H9 (cell line): ENCODE data around the gene SCP2. TPM values are rescaled to one million over a fixed set of nuclear protein-coding genes. Genes with fewer than 3 reads are reported as not detected.
"Not testable (repeated sequence)": the region's sequence is repeated elsewhere in the genome, so short reads cannot be mapped to it uniquely, and the experiment has no call there.

ENCODE experiments used
- DNase-seq: peaks from one replicate; pipeline ENCODE4 v3.0.0-alpha.2; 2017
- H2AFZ ChIP-seq: one replicate; pipeline ENCODE4 v1.6.1; 2013; ENCODE audit warnings: mild to moderate bottlenecking, low read length, control low read depth, moderate library complexity
- H2AK5ac ChIP-seq: 2 replicates; pipeline ENCODE4 v1.6.1; 2013; ENCODE audit warnings: low read length, control low read depth, mixed read lengths; ENCODE audit not compliant: insufficient read length
- H2BK120ac ChIP-seq: one replicate; pipeline ENCODE4 v1.6.1; 2013; ENCODE audit warnings: low read depth, mild to moderate bottlenecking, low read length, control low read depth, inconsistent platforms; ENCODE audit not compliant: poor library complexity, severe bottlenecking
- H2BK12ac ChIP-seq: 2 replicates; pipeline ENCODE4 v1.6.1; 2013; ENCODE audit warnings: low read length, control low read depth, mixed read lengths, low read depth; ENCODE audit not compliant: insufficient read length
- H2BK15ac ChIP-seq: 2 replicates; pipeline ENCODE4 v1.6.1; 2013; ENCODE audit warnings: low read depth, low read length, control low read depth
- H2BK20ac ChIP-seq: one replicate; pipeline ENCODE4 v1.6.1; 2013; ENCODE audit warnings: low read depth, mild to moderate bottlenecking, low read length, control low read depth, inconsistent platforms; ENCODE audit not compliant: poor library complexity, severe bottlenecking
- H2BK5ac ChIP-seq: 2 replicates; pipeline ENCODE4 v1.6.1; 2013; ENCODE audit warnings: low read length, control low read depth, mixed read lengths; ENCODE audit not compliant: insufficient read length
- H3K14ac ChIP-seq: 2 replicates; pipeline ENCODE4 v1.6.1; 2013; ENCODE audit warnings: low read length, control low read depth; ENCODE audit not compliant: insufficient read depth
- H3K18ac ChIP-seq: 2 replicates; pipeline ENCODE4 v1.6.1; 2013; ENCODE audit warnings: low read depth, mild to moderate bottlenecking, mixed read lengths, low read length, control low read depth; ENCODE audit not compliant: insufficient read length
- H3K23ac ChIP-seq: 2 replicates; pipeline ENCODE4 v1.6.1; 2013; ENCODE audit warnings: low read length, control low read depth, mixed read lengths, low read depth; ENCODE audit not compliant: insufficient read length
- H3K23me2 ChIP-seq: 2 replicates; pipeline ENCODE4 v1.6.1; 2013; ENCODE audit warnings: low read depth, mild to moderate bottlenecking, mixed read lengths, low read length, control low read depth; ENCODE audit not compliant: insufficient read length, poor library complexity, severe bottlenecking
- H3K27ac ChIP-seq: 2 replicates; pipeline ENCODE4 v1.5.1; 2013; ENCODE audit warnings: low read length, control low read depth, mixed read lengths, low read depth; ENCODE audit not compliant: insufficient read length
- H3K27me3 ChIP-seq: 2 replicates; pipeline ENCODE4 v1.6.1; 2013; ENCODE audit warnings: low read length, control low read depth, inconsistent platforms; ENCODE audit not compliant: insufficient read depth
- H3K4ac ChIP-seq: 2 replicates; pipeline ENCODE4 v1.6.1; 2013; ENCODE audit warnings: low read depth, mild to moderate bottlenecking, control low read depth, inconsistent platforms, low read length, moderate library complexity
- H3K4me1 ChIP-seq: 2 replicates; pipeline ENCODE4 v1.6.1; 2013; ENCODE audit warnings: low read length, control low read depth, inconsistent platforms; ENCODE audit not compliant: insufficient read depth
- H3K4me2 ChIP-seq: 2 replicates; pipeline ENCODE4 v1.6.1; 2013; ENCODE audit warnings: low read length, control low read depth, mixed read lengths; ENCODE audit not compliant: insufficient read length, insufficient read depth
- H3K56ac ChIP-seq: 2 replicates; pipeline ENCODE4 v1.6.1; 2013; ENCODE audit warnings: low read depth, mild to moderate bottlenecking, mixed read lengths, low read length, control low read depth; ENCODE audit not compliant: insufficient read length
- H3K79me1 ChIP-seq: 2 replicates; pipeline ENCODE4 v1.6.1; 2013; ENCODE audit warnings: low read depth, mild to moderate bottlenecking, moderate library complexity, low read length, control low read depth, inconsistent platforms; ENCODE audit not compliant: insufficient read depth, poor library complexity, severe bottlenecking
- H3K79me2 ChIP-seq: 2 replicates; pipeline ENCODE4 v1.6.1; 2013; ENCODE audit warnings: low read length, control low read depth, inconsistent platforms; ENCODE audit not compliant: insufficient read depth
- H3K9ac ChIP-seq: 2 replicates; pipeline ENCODE4 v1.6.1; 2013; ENCODE audit warnings: low read length, control low read depth, mixed read lengths; ENCODE audit not compliant: insufficient read length; ENCODE audit errors: extremely low read depth
- H3K9me3 ChIP-seq: one replicate; pipeline ENCODE4 v1.6.1; 2013; ENCODE audit warnings: low read depth, low read length, inconsistent platforms; ENCODE audit not compliant: control insufficient read depth
- H3T11ph ChIP-seq: one replicate; pipeline ENCODE4 v1.6.1; 2013; ENCODE audit warnings: mild to moderate bottlenecking, low read length, control low read depth, inconsistent platforms
- H4K20me1 ChIP-seq: one replicate; pipeline ENCODE4 v1.6.1; 2013; ENCODE audit not compliant: control insufficient read depth, insufficient read length, insufficient read depth
- H4K5ac ChIP-seq: 2 replicates; pipeline ENCODE4 v1.6.1; 2013; ENCODE audit warnings: low read depth, mild to moderate bottlenecking, mixed read lengths, low read length, control low read depth; ENCODE audit not compliant: insufficient read length
- H4K8ac ChIP-seq: replicated peaks from 2 replicates; pipeline ENCODE4 v1.6.1; 2013; ENCODE audit warnings: low read length, control low read depth, mixed read lengths, low read depth; ENCODE audit not compliant: insufficient read length
- H4K91ac ChIP-seq: 2 replicates; pipeline ENCODE4 v1.6.1; 2013; ENCODE audit warnings: low read depth, mild to moderate bottlenecking, moderate library complexity, mixed read lengths, low read length, control low read depth; ENCODE audit not compliant: insufficient read length
- H3K27ac Mint-ChIP-seq, 3 experiments: 2 replicates in 2 of 3; 3 replicates in 1 of 3; pipeline ENCODE4 v1.8.0; 2020 to 2021; ENCODE audit warnings: mixed read lengths in 3 of 3, mild to moderate bottlenecking in 1 of 3, moderate library complexity in 1 of 3
- H3K27me3 Mint-ChIP-seq: 2 replicates; pipeline ENCODE4 v1.8.0; 2021; ENCODE audit warnings: low read depth, mild to moderate bottlenecking, moderate library complexity, mixed read lengths
- H3K36me3 Mint-ChIP-seq, 3 experiments: 2 replicates in 2 of 3; 3 replicates in 1 of 3; pipeline ENCODE4 v1.8.0; 2020 to 2021; ENCODE audit warnings: low read depth in 3 of 3, mixed read lengths in 3 of 3; ENCODE audit not compliant: insufficient read depth in 1 of 3
- H3K4me1 Mint-ChIP-seq, 2 experiments: 2 replicates each; pipeline ENCODE4 v1.8.0; 2020; ENCODE audit warnings: mixed read lengths in 2 of 2
- H3K4me3 Mint-ChIP-seq, 2 experiments: 2 replicates in 1 of 2; 3 replicates in 1 of 2; pipeline ENCODE4 v1.8.0; 2020 to 2021; ENCODE audit warnings: mild to moderate bottlenecking in 2 of 2, mixed read lengths in 2 of 2, moderate library complexity in 1 of 2
- H3K9me3 Mint-ChIP-seq, 2 experiments: 2 replicates in 1 of 2; 3 replicates in 1 of 2; pipeline ENCODE4 v1.8.0; 2020; ENCODE audit warnings: mild to moderate bottlenecking in 2 of 2, mixed read lengths in 2 of 2, moderate library complexity in 1 of 2
- CTCF ChIP-seq: fragments of 200-600 bp; sonication (generic); conservative IDR thresholded peaks from 3 replicates; pipeline ENCODE4 v1.8.0; 2021; ENCODE audit warnings: antibody characterized with exemption, mild to moderate bottlenecking
- WGBS: extraction: QIAGEN DNeasy Blood & Tissue Kit; methylation state at CpG from one replicate; pipeline ENCODE4 v1.1.7; 2013; ENCODE audit warnings: missing lambda C conversion rate, low lambda C conversion rate, mixed read lengths; ENCODE audit not compliant: insufficient read length; ENCODE audit errors: extremely low coverage; 5-methylcytosine and 5-hydroxymethylcytosine counted together
- total RNA-seq: library from RNA; stranded (reverse); gene quantifications from 2 replicates; pipeline ENCODE4 v1.2.1, GENCODE V29; 2021

Gene SCP2
- total RNA-seq, 1 experiment from 2014 or later = 48.8 TPM

GRCh38 chr1:52947490-52947889 lies 20.4 kb downstream of the SCP2 start:
- no peak overlapping the region for H2BK20ac ChIP-seq
- H2BK120ac ChIP-seq = no peak overlapping the region
- no peak overlapping the region for H3K56ac ChIP-seq
- H3K23ac ChIP-seq = no peak overlapping the region
- Mint-ChIP-seq H3K9me3 (no peaks in the 10 kb centered on the region; a peak in 1 of 5 replicates), H3K27me3 (no peaks in the 10 kb centered on the region), H3K4me1 (peaks cover 0 to 3% of the 10 kb centered on the region in 2 experiments; a peak in 1 of 4 replicates), H3K4me3 (no peak overlapping the region), H3K36me3 (no peaks in the 10 kb centered on the region), H3K27ac (no peak overlapping the region)
- no peak overlapping the region for H4K5ac ChIP-seq
- no peak overlapping the region for H2AFZ ChIP-seq
- TF ChIP-seq CTCF = no peak
- H3K4me2 ChIP-seq = no peak overlapping the region
- no peak overlapping the region for H4K91ac ChIP-seq
- H2BK5ac ChIP-seq = no peak overlapping the region
- H3K14ac ChIP-seq = no peak overlapping the region
- no peak for DNase-seq
- no peak overlapping the region for H3K18ac ChIP-seq
- no peak overlapping the region for H2BK12ac ChIP-seq
- no peak overlapping the region for H3K27ac ChIP-seq
- H3K79me1 ChIP-seq = no peaks in the 10 kb centered on the region
- H3K9ac ChIP-seq = no peak overlapping the region
- H2BK15ac ChIP-seq = no peak overlapping the region
- H3K27me3 ChIP-seq = no peaks in the 10 kb centered on the region
- no peaks in the 10 kb centered on the region for H3K9me3 ChIP-seq
- H2AK5ac ChIP-seq = no peak overlapping the region
- WGBS = no CpG with 5 or more reads among the region's 1 CpG
- no peaks in the 10 kb centered on the region for H4K20me1 ChIP-seq
- H3K4ac ChIP-seq = no peak overlapping the region
- no peaks in the 10 kb centered on the region for H3K79me2 ChIP-seq
- no peak overlapping the region for H4K8ac ChIP-seq
- H3K4me1 ChIP-seq = no peaks in the 10 kb centered on the region
- no peaks in the 10 kb centered on the region for H3K23me2 ChIP-seq
- H3T11ph ChIP-seq = no peak overlapping the region

GRCh38 chr1:52949602-52950001 lies 22.5 kb downstream of the SCP2 start:
- H3K18ac ChIP-seq, H2AFZ ChIP-seq, H3K23ac ChIP-seq, H3K4ac ChIP-seq, H4K5ac ChIP-seq, H4K8ac ChIP-seq, H2AK5ac ChIP-seq, H3K56ac ChIP-seq, H3K27ac ChIP-seq, H3K27ac Mint-ChIP-seq, H2BK12ac ChIP-seq, H2BK15ac ChIP-seq, H3K79me2 ChIP-seq, H2BK20ac ChIP-seq, H3K4me3 Mint-ChIP-seq, H3K4me1 ChIP-seq, H3K27me3 ChIP-seq, H2BK5ac ChIP-seq, H3T11ph ChIP-seq, H3K36me3 Mint-ChIP-seq, H3K23me2 ChIP-seq, H3K14ac ChIP-seq, H2BK120ac ChIP-seq, H3K9ac ChIP-seq, H3K27me3 Mint-ChIP-seq, H3K4me1 Mint-ChIP-seq, H4K20me1 ChIP-seq, H3K4me2 ChIP-seq, H3K9me3 ChIP-seq, DNase-seq, H3K9me3 Mint-ChIP-seq, H3K79me1 ChIP-seq, H4K91ac ChIP-seq: not testable (repeated sequence)
